HepG2 (cell line): ENCODE results near the gene GAS6. TPM values are rescaled to one million over a fixed set of nuclear protein-coding genes. Genes with fewer than 3 reads are reported as not detected.

Experiments
- ATAC-seq: fragments of 200-7000 bp; cut with Tn5 transposase; 3 replicates; pipeline ENCODE4 v1.9.1; 2020; ENCODE audit warnings: mild to moderate bottlenecking, moderate library complexity
- BruUV-seq: library from RNA; stranded (reverse); fragments of 400-500 nt; replicated peaks from 2 replicates; lab custom pipeline; 2021; lab: Mats Ljungman, UMichigan
- CTCF ChIA-PET: fragments of 300-600 bp; formaldehyde crosslinking; extraction: SDS; loops from one replicate; lab custom pipeline; 2021; ENCODE audit warnings: low total read pairs, inconsistent platforms, low intra/inter-chr PET ratio; lab: Yijun Ruan, JAX
- POLR2A ChIA-PET: fragments of 350-600 bp; sonication (Branson Sonifier 250); formaldehyde crosslinking; loops from one replicate; lab custom pipeline; 2020; ENCODE audit warnings: antibody characterized with exemption, inconsistent platforms; lab: Yijun Ruan, JAX
- DNase-seq: peaks from one replicate; pipeline ENCODE4 v3.0.0-alpha.2; 2015; ENCODE audit warnings: low spot score
- FAIRE-seq: peaks from 3 replicates; lab custom pipeline; 2011; peaks lifted over from hg19 to GRCh38; lab: Jason Lieb, UNC
- H2AFZ ChIP-seq: one replicate; pipeline ENCODE4 v1.6.1; 2011; ENCODE audit warnings: low read length, inconsistent platforms
- H3K27ac ChIP-seq: fragments of 300-600 bp; 3 replicates; pipeline ENCODE4 v1.8.0; 2011; ENCODE audit warnings: mixed run types, mild to moderate bottlenecking, mixed read lengths, low read length, inconsistent platforms; ENCODE audit not compliant: insufficient read depth; ENCODE audit errors: extremely low read length
- H3K27me3 ChIP-seq, 2 experiments: fragments of 200-600 bp in 1 of 2; 2 replicates in 1 of 2; 3 replicates in 1 of 2; pipeline versions ENCODE4 v1.6.0 to v1.8.0; 2011; ENCODE audit warnings: low read length in 2 of 2, mild to moderate bottlenecking in 2 of 2, moderate library complexity in 2 of 2, inconsistent platforms in 1 of 2; ENCODE audit not compliant: insufficient read depth in 2 of 2, control insufficient read depth in 1 of 2
- H3K36me3 ChIP-seq, 2 experiments: fragments of 200-600 bp in 1 of 2; replicated peaks in 1 of 2; 2 replicates in 1 of 2; 3 replicates in 1 of 2; pipeline versions ENCODE4 v1.5.1 to v1.8.0; 2011; ENCODE audit warnings: low read length in 2 of 2, inconsistent platforms in 1 of 2; ENCODE audit not compliant: insufficient read depth in 2 of 2, control insufficient read depth in 1 of 2
- H3K4me1 ChIP-seq: 2 replicates; pipeline ENCODE4 v1.5.1; 2012; ENCODE audit warnings: low read length, inconsistent platforms; ENCODE audit not compliant: insufficient read depth
- H3K4me2 ChIP-seq: 2 replicates; pipeline ENCODE4 v1.6.0; 2011; ENCODE audit warnings: low read depth, low read length, inconsistent platforms
- H3K4me3 ChIP-seq, 3 experiments: fragments of 200-600 bp in 1 of 3; sonication (generic), shearing (Covaris generic) in 1 of 3; replicated peaks in 1 of 3; 2 replicates each; pipeline ENCODE4 v1.5.1; 2011 to 2016; ENCODE audit warnings: low read length in 3 of 3, inconsistent platforms in 2 of 3, low read depth in 2 of 3, mild to moderate bottlenecking in 2 of 3, control low read depth in 1 of 3, mixed read lengths in 1 of 3; ENCODE audit not compliant: insufficient read depth in 1 of 3
- H3K79me2 ChIP-seq: one replicate; pipeline ENCODE4 v1.6.1; 2011; ENCODE audit warnings: low read length, inconsistent platforms; ENCODE audit not compliant: insufficient read depth
- H3K9ac ChIP-seq: 2 replicates; pipeline ENCODE4 v1.6.0; 2011; ENCODE audit warnings: mild to moderate bottlenecking, low read depth, low read length, inconsistent platforms; ENCODE audit not compliant: insufficient read depth
- H3K9me3 ChIP-seq: 2 replicates; pipeline ENCODE4 v1.5.1; 2012; ENCODE audit warnings: mild to moderate bottlenecking, low read length
- H4K20me1 ChIP-seq: 2 replicates; pipeline ENCODE4 v1.6.0; 2011; ENCODE audit warnings: inconsistent platforms, mild to moderate bottlenecking, low read length, moderate library complexity; ENCODE audit not compliant: insufficient read depth
- JDP2 ChIP-seq: sonication (generic); formaldehyde crosslinking; IDR thresholded peaks from 2 replicates; pipeline ENCODE4 v1.8.1; 2022; ENCODE audit warnings: missing genetic modification reagents, borderline replicate concordance
- MED1 ChIP-seq: sonication (generic); formaldehyde crosslinking; IDR thresholded peaks from 2 replicates; pipeline ENCODE4 v1.4.0; 2020; ENCODE audit warnings: missing genetic modification reagents
- RFX3 ChIP-seq: IDR thresholded peaks from 2 replicates; pipeline ENCODE4 v1.6.1; 2016; ENCODE audit warnings: missing biosample characterization, missing genetic modification reagents
- SALL2 ChIP-seq: sonication (generic); formaldehyde crosslinking; IDR thresholded peaks from 2 replicates; pipeline ENCODE4 v1.8.1; 2023; ENCODE audit warnings: mild to moderate bottlenecking, missing genetic modification reagents, inconsistent platforms
- ZKSCAN5 ChIP-seq: sonication (generic); formaldehyde crosslinking; IDR thresholded peaks from 2 replicates; pipeline ENCODE4 v1.5.1; 2020; ENCODE audit warnings: mild to moderate bottlenecking, missing genetic modification reagents
- ZNF556 ChIP-seq: sonication (generic); formaldehyde crosslinking; IDR thresholded peaks from 2 replicates; pipeline ENCODE4 v1.4.0; 2020; ENCODE audit warnings: mild to moderate bottlenecking, missing genetic modification reagents, borderline replicate concordance
- ZNF780A ChIP-seq: sonication (generic); formaldehyde crosslinking; IDR thresholded peaks from 2 replicates; pipeline ENCODE4 v1.8.0; 2022; ENCODE audit warnings: mild to moderate bottlenecking, missing genetic modification reagents, moderate library complexity
- WGBS: methylation state at CpG from one replicate; pipeline ENCODE4 v1.1.6; 2017; ENCODE audit warnings: low lambda C conversion rate; 5-methylcytosine and 5-hydroxymethylcytosine counted together
- in situ Hi-C: cut with HindIII; loops from 2 replicates; pipeline ENCODE4 v1.10.0; 2017; ENCODE audit warnings: low pct_unique_long_range_greater_than_20kb; ENCODE audit not compliant: extremely low pct_ligation_motif_present
- intact Hi-C: fragments of 100-400 bp; cut with micrococcal nuclease; formaldehyde crosslinking; loops from one replicate; pipeline ENCODE4 v1.10.0; 2022; ENCODE audit not compliant: unreplicated experiment
- polyA plus RNA-seq, 8 experiments: library from polyadenylated mRNA; depleted of rRNA in 3 of 8; stranded (reverse) in 7 of 8; unstranded in 1 of 8; fragments of >200 nt; fragmentation: Illumina TruSeq in 4 of 8; extraction: Trizol in 4 of 8; gene quantifications; 2 replicates each; pipeline versions ENCODE4 v1.2.1 to v1.2.3, GENCODE V29; 2011 to 2016; ENCODE audit warnings: low read depth in 4 of 8, missing spikeins in 1 of 8, mixed read lengths in 1 of 8; ENCODE audit not compliant: insufficient read depth in 1 of 8
- total RNA-seq, 5 experiments: library from RNA; depleted of rRNA; stranded (reverse); fragments of >200 nt; fragmentation: Illumina TruSeq; extraction: Trizol; gene quantifications; 2 replicates each; pipeline ENCODE4 v1.2.3, GENCODE V29; 2016; ENCODE audit warnings: low read depth in 1 of 5
- TF ChIP-seq, protein P1 (sequence below), 2 experiments: sonication (generic) in 1 of 2; formaldehyde crosslinking in 1 of 2; IDR thresholded peaks; 2 replicates each; pipeline versions ENCODE4 v1.4.0 to v1.6.1; 2016 to 2020; ENCODE audit warnings: borderline replicate concordance in 1 of 2, low read depth in 1 of 2, mild to moderate bottlenecking in 1 of 2, missing genetic modification reagents in 1 of 2
- TF ChIP-seq, protein P2 (sequence below): sonication (generic); formaldehyde crosslinking; conservative IDR thresholded peaks from 2 replicates; pipeline ENCODE4 v1.4.0; 2020; ENCODE audit warnings: missing genetic modification reagents
- TF ChIP-seq, protein P3 (sequence below): sonication (generic); formaldehyde crosslinking; IDR thresholded peaks from 2 replicates; pipeline ENCODE4 v1.5.1; 2020; ENCODE audit warnings: mild to moderate bottlenecking, missing genetic modification reagents, borderline replicate concordance

The GAS6 gene
- total and polyA plus RNA-seq, 2 of the 13 experiments (the other 11 are each of a cell fraction or from before 2014, with no cell fraction given): 0.09 to 0.24 TPM

DNA sequence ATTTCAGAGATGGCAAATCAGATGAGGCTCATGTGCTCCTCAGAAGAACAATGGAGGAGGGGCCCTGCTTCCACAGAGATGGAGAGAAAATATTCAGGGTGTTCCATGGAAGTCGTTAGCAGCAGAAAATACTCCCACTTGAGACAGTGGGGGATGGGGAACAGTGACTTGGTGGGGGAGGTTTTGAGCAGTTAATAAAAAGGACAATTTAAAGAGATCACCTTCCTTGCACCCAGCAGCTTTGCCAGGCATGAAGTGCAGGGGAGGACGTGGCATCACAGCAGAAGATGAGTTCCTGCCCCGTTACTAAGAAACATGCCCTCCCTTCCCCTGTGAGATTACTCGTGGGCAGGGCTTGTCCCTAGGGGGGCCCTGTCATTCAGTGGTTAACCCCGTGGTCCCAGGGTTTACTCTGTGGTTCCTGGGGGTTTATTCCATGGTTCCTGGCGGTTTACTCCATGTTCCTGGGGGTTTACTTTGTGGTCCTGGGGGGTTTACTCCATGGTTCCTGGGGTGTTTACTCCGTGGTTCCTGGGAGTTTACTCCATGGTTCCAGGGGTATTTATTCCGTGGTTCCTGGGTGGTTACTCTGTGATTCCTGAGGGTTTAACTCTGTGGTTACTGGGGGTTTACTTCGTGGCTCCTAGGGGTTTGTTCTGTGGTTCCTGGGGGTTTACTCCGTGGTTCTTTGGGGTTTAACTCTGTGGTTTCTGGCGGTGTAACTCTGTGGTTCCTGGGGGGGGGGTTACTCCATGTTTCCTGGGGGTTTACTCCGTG lies 55.6 kb downstream of the GAS6 start:
- no TSS peak for BruUV-seq

More for the DNA sequence above, 55.6 kb downstream of the GAS6 start:
- ATAC-seq: no peak
- Histone ChIP-seq H3K27ac (no peak overlapping the region), H2AFZ (no peak overlapping the region), H3K27me3 (peaks cover 5 to 10% of the 10 kb centered on the region in 2 experiments; a peak in 2 of 5 replicates), H3K36me3 (no peaks in the 10 kb centered on the region), H3K4me1 (0 out of 2 replicates have a peak, but pooled peaks cover under 1% of the 10 kb centered on the region), H3K9me3 (peaks cover 17% of the 10 kb centered on the region), H3K79me2 (no peaks in the 10 kb centered on the region), H3K4me2 (no peak overlapping the region), H3K4me3 (no peak overlapping the region), H3K9ac (no peak overlapping the region), H4K20me1 (no peaks in the 10 kb centered on the region)
- TF ChIP-seq, protein P1, sequence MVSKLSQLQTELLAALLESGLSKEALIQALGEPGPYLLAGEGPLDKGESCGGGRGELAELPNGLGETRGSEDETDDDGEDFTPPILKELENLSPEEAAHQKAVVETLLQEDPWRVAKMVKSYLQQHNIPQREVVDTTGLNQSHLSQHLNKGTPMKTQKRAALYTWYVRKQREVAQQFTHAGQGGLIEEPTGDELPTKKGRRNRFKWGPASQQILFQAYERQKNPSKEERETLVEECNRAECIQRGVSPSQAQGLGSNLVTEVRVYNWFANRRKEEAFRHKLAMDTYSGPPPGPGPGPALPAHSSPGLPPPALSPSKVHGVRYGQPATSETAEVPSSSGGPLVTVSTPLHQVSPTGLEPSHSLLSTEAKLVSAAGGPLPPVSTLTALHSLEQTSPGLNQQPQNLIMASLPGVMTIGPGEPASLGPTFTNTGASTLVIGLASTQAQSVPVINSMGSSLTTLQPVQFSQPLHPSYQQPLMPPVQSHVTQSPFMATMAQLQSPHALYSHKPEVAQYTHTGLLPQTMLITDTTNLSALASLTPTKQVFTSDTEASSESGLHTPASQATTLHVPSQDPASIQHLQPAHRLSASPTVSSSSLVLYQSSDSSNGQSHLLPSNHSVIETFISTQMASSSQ (IDR thresholded peaks at IDR 0.05; ENCODE audit: low read depth): no peak
- TF ChIP-seq, protein P1 (CRISPR knock-in tag; IDR thresholded peaks at IDR 0.05; ENCODE audit: borderline replicate concordance): no peak
- TF ChIP-seq RFX3 (CRISPR knock-in tag) (no peak), SALL2 (no peak), MED1 (CRISPR knock-in tag) (no peak), JDP2 (CRISPR knock-in tag) (no peak), ZNF556 (CRISPR knock-in tag) (no peak), ZKSCAN5 (CRISPR knock-in tag) (no peak), ZNF780A (CRISPR knock-in tag) (no peak)
- TF ChIP-seq, protein P2, sequence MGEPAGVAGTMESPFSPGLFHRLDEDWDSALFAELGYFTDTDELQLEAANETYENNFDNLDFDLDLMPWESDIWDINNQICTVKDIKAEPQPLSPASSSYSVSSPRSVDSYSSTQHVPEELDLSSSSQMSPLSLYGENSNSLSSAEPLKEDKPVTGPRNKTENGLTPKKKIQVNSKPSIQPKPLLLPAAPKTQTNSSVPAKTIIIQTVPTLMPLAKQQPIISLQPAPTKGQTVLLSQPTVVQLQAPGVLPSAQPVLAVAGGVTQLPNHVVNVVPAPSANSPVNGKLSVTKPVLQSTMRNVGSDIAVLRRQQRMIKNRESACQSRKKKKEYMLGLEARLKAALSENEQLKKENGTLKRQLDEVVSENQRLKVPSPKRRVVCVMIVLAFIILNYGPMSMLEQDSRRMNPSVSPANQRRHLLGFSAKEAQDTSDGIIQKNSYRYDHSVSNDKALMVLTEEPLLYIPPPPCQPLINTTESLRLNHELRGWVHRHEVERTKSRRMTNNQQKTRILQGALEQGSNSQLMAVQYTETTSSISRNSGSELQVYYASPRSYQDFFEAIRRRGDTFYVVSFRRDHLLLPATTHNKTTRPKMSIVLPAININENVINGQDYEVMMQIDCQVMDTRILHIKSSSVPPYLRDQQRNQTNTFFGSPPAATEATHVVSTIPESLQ (CRISPR knock-in tag): no peak
- TF ChIP-seq, protein P3, sequence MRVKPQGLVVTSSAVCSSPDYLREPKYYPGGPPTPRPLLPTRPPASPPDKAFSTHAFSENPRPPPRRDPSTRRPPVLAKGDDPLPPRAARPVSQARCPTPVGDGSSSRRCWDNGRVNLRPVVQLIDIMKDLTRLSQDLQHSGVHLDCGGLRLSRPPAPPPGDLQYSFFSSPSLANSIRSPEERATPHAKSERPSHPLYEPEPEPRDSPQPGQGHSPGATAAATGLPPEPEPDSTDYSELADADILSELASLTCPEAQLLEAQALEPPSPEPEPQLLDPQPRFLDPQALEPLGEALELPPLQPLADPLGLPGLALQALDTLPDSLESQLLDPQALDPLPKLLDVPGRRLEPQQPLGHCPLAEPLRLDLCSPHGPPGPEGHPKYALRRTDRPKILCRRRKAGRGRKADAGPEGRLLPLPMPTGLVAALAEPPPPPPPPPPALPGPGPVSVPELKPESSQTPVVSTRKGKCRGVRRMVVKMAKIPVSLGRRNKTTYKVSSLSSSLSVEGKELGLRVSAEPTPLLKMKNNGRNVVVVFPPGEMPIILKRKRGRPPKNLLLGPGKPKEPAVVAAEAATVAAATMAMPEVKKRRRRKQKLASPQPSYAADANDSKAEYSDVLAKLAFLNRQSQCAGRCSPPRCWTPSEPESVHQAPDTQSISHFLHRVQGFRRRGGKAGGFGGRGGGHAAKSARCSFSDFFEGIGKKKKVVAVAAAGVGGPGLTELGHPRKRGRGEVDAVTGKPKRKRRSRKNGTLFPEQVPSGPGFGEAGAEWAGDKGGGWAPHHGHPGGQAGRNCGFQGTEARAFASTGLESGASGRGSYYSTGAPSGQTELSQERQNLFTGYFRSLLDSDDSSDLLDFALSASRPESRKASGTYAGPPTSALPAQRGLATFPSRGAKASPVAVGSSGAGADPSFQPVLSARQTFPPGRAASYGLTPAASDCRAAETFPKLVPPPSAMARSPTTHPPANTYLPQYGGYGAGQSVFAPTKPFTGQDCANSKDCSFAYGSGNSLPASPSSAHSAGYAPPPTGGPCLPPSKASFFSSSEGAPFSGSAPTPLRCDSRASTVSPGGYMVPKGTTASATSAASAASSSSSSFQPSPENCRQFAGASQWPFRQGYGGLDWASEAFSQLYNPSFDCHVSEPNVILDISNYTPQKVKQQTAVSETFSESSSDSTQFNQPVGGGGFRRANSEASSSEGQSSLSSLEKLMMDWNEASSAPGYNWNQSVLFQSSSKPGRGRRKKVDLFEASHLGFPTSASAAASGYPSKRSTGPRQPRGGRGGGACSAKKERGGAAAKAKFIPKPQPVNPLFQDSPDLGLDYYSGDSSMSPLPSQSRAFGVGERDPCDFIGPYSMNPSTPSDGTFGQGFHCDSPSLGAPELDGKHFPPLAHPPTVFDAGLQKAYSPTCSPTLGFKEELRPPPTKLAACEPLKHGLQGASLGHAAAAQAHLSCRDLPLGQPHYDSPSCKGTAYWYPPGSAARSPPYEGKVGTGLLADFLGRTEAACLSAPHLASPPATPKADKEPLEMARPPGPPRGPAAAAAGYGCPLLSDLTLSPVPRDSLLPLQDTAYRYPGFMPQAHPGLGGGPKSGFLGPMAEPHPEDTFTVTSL: no peak
- CTCF ChIA-PET: no interaction called here
- intact Hi-C loops: no loop called here
- POLR2A ChIA-PET: no interaction called here
- WGBS: 9% methylated on average over 12 of the region's 12 CpGs
- no peak for DNase-seq
- FAIRE-seq: no peak
- in situ Hi-C loops: no loop called here
